Measurements from ENCODE around the gene TJP1.

GRCh38 chr15:29790607-29791006, 31.7 kb downstream of the TJP1 start:
- TF ChIP-seq CTCF (IDR thresholded peaks at IDR 0.05) (no peak), POLR2A (IDR thresholded peaks at IDR 0.05) (no peak)
